ENCODE data around the gene KRTAP3-3.

Gene KRTAP3-3

DNA sequence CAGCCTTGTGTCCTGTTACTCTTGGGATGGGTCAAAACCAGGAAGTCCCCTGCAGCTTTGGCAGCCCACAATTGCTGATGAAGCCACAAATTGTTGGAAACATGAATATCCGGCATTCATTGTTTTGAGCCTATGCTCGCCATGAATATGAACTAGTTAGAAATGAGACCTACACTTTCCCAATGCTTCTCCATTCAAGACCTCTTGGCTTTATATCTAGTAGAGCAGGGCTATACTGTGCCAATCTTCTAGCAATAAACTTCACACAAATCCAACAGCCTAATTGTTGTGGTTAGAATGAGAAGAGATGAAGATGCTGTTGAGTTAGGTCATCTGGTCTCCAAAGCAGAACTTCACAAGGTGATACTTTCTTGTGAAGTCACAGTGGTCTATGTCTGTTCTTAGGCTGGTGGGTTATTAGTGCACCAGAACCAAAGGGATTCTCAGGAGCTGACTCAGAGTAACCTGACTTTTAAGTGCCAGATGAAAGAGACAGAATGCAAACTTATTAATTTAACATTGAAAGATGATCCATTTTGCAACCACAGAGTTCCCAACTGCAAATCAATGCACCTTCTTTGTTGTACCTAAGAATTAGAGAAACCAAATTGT, 42.8 kb downstream of the KRTAP3-3 start:
- Histone ChIP-seq H3K79me2 (ENCODE audit: insufficient read depth, low read length) (no peaks in the 10 kb centered on the region), H3K9me2 (replicated peaks; ENCODE audit: insufficient read depth, low read length) (no peaks in the 10 kb centered on the region), H3K4me3 (ENCODE audit: insufficient read depth, low read length, poor library complexity, severe bottlenecking) (no peak overlapping the region), H3K27ac (ENCODE audit: low read depth, low read length) (no peak overlapping the region), H3K4me2 (ENCODE audit: low read depth, low read length, poor library complexity, severe bottlenecking) (no peak overlapping the region), H4K20me1 (ENCODE audit: low read depth, low read length) (no peaks in the 10 kb centered on the region), H3K36me3 (ENCODE audit: low read length) (no peaks in the 10 kb centered on the region), H3K27me3 (ENCODE audit: low read length) (no peaks in the 10 kb centered on the region), H3F3A (ENCODE audit: insufficient read depth) (no peaks in the 10 kb centered on the region), H3K9ac (ENCODE audit: low read length) (no peak overlapping the region), H2AFZ (ENCODE audit: low read depth, low read length, severe bottlenecking) (no peak overlapping the region), H3K9me3 (ENCODE audit: insufficient read depth, low read length) (no peaks in the 10 kb centered on the region)
- TF ChIP-seq EZH2phosphoT487 (conservative IDR thresholded peaks at IDR 0.05; ENCODE audit: low read length), result no peak
- TF ChIP-seq, protein P1, sequence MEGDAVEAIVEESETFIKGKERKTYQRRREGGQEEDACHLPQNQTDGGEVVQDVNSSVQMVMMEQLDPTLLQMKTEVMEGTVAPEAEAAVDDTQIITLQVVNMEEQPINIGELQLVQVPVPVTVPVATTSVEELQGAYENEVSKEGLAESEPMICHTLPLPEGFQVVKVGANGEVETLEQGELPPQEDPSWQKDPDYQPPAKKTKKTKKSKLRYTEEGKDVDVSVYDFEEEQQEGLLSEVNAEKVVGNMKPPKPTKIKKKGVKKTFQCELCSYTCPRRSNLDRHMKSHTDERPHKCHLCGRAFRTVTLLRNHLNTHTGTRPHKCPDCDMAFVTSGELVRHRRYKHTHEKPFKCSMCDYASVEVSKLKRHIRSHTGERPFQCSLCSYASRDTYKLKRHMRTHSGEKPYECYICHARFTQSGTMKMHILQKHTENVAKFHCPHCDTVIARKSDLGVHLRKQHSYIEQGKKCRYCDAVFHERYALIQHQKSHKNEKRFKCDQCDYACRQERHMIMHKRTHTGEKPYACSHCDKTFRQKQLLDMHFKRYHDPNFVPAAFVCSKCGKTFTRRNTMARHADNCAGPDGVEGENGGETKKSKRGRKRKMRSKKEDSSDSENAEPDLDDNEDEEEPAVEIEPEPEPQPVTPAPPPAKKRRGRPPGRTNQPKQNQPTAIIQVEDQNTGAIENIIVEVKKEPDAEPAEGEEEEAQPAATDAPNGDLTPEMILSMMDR (IDR thresholded peaks at IDR 0.05; ENCODE audit: insufficient read depth, low read length, poor library complexity, severe bottlenecking), result no peak

DNA sequence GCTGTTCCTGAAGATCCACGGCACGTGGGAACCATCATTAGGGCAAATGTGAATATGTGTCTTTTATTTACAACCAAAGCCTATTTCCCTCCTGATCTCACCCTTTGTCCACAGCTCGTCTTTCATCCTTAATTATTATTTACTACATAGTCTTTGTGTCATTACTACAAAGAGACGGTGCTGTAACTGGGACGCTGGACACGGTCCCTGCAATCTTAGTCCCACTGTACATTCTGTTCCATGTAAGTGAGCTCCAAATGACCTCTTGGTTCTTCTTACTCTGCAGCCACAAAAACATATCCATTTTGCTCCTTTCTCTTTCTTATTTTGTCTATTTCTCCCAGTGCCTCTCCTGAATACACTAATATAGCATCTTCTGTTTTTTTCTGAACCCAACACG, 43.8 kb downstream of the KRTAP3-3 start:
- Histone ChIP-seq H3K9ac (ENCODE audit: low read length) (no peak overlapping the region), H3K27ac (ENCODE audit: low read depth, low read length) (no peak overlapping the region)
- TF ChIP-seq, protein P1 (IDR thresholded peaks at IDR 0.05; ENCODE audit: insufficient read depth, low read length, poor library complexity, severe bottlenecking), result no peak
- no peak for TF ChIP-seq EZH2phosphoT487 (conservative IDR thresholded peaks at IDR 0.05; ENCODE audit: low read length)

DNA sequence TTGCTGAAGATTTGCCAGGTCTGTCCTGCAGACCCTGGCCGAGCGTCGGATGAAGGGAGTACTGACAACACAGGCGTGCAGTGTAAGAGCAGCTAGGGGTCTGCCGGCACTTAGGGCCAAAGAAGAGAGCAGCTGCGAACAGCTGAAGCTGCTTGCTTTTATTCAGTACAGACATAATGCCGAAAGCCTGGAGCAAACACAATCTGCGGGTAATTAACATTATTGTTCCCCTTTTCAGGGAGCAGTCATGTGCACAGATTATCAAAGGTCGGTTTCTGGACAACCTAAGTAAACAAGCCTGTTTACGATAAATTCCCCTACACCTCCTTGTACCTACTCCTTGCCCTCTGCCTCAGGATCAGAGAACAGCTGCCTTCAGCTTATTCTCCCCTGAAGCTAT, 44.5 kb downstream of the KRTAP3-3 start:
- H3K27ac ChIP-seq (ENCODE audit: low read depth, low read length), result no peak overlapping the region
- no peaks in the 10 kb centered on the region for H3K27me3 ChIP-seq (ENCODE audit: low read length)
- no peaks in the 10 kb centered on the region for H3K9me3 ChIP-seq (ENCODE audit: insufficient read depth, low read length)
- H3K4me2 ChIP-seq (ENCODE audit: low read depth, low read length, poor library complexity, severe bottlenecking), result no peak overlapping the region
- no peaks in the 10 kb centered on the region for H3K79me2 ChIP-seq (ENCODE audit: insufficient read depth, low read length)
- H3K9ac ChIP-seq (ENCODE audit: low read length), result no peak overlapping the region
- H3K9me2 ChIP-seq (replicated peaks; ENCODE audit: insufficient read depth, low read length), result no peaks in the 10 kb centered on the region
- no peak overlapping the region for H3K4me3 ChIP-seq (ENCODE audit: insufficient read depth, low read length, poor library complexity, severe bottlenecking)
- no peaks in the 10 kb centered on the region for H3F3A ChIP-seq (ENCODE audit: insufficient read depth)
- H4K20me1 ChIP-seq (ENCODE audit: low read depth, low read length), result no peaks in the 10 kb centered on the region
- H3K36me3 ChIP-seq (ENCODE audit: low read length), result no peaks in the 10 kb centered on the region
- no peak overlapping the region for H2AFZ ChIP-seq (ENCODE audit: low read depth, low read length, severe bottlenecking)
- no peak for TF ChIP-seq EZH2phosphoT487 (conservative IDR thresholded peaks at IDR 0.05; ENCODE audit: low read length)
- TF ChIP-seq, protein P1 (IDR thresholded peaks at IDR 0.05; ENCODE audit: insufficient read depth, low read length, poor library complexity, severe bottlenecking), result no peak

More for the DNA sequence above, 43.8 kb downstream of the KRTAP3-3 start:
- H3K4me2 ChIP-seq (ENCODE audit: low read depth, low read length, poor library complexity, severe bottlenecking), result no peak overlapping the region
- no peak overlapping the region for H3K4me3 ChIP-seq (ENCODE audit: insufficient read depth, low read length, poor library complexity, severe bottlenecking)
- no peaks in the 10 kb centered on the region for H3F3A ChIP-seq (ENCODE audit: insufficient read depth)
- H3K9me3 ChIP-seq (ENCODE audit: insufficient read depth, low read length), result no peaks in the 10 kb centered on the region
- H3K9me2 ChIP-seq (replicated peaks; ENCODE audit: insufficient read depth, low read length), result no peaks in the 10 kb centered on the region
- no peaks in the 10 kb centered on the region for H4K20me1 ChIP-seq (ENCODE audit: low read depth, low read length)
- H3K36me3 ChIP-seq (ENCODE audit: low read length), result no peaks in the 10 kb centered on the region
- no peaks in the 10 kb centered on the region for H3K79me2 ChIP-seq (ENCODE audit: insufficient read depth, low read length)
- H2AFZ ChIP-seq (ENCODE audit: low read depth, low read length, severe bottlenecking), result no peak overlapping the region
- no peaks in the 10 kb centered on the region for H3K27me3 ChIP-seq (ENCODE audit: low read length)

Measured in SU-DHL-6 (cell line).